Measurements from ENCODE around the gene EPS15. TPM values are rescaled to one million over a fixed set of nuclear protein-coding genes. Genes with fewer than 3 reads are reported as not detected.
A peak's percentile ranks its signal among the peaks of the same experiment; 100 is the strongest.
"Not testable (repeated sequence)": the region's sequence is repeated elsewhere in the genome, so short reads cannot be mapped to it uniquely, and the experiment has no call there.

EPS15 gene
- polyA plus RNA-seq, 1 donor = 28.7 TPM

DNA sequence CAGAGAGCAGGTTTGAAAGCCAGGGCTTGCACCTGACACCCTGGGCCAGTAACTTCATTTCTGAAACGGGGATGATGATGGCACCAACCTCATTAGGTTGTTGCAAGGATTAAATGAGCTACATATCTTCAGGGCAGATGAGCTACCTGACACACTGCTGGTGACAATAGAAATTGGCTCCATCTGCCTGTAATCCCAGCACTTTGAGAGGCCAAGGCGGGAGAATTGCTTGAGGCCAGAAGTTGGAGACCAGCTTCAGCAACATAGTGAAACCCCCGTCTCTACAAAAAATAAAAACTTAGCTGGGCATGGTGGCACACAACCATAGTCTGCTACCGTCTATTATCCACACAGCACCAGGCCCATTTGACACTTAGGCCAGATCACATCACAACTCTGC, 182.4 kb downstream of the EPS15 start:
- no peak for DNase-seq (ENCODE audit: low read depth)

DNA sequence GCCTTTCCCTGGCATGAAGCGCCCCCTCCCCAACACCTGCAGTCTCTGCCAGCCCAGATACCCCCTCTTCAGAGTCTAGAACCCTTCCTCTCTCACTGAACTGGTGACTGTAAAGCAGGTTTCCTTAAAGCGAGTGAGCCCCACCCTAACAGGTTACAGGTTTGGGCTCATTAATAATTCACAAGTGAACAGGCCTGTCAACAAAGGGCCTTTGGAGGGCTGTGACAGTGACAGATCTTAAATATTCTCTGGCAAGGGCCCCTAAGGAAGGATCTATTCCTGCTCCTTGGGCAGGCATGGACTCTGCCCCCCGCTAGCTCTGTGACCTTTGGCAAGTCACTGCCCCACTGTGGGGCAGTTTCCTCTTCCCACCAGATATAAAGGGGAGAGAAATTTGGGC, 183.1 kb downstream of the EPS15 start:
- no peak for DNase-seq (ENCODE audit: low read depth)

DNA sequence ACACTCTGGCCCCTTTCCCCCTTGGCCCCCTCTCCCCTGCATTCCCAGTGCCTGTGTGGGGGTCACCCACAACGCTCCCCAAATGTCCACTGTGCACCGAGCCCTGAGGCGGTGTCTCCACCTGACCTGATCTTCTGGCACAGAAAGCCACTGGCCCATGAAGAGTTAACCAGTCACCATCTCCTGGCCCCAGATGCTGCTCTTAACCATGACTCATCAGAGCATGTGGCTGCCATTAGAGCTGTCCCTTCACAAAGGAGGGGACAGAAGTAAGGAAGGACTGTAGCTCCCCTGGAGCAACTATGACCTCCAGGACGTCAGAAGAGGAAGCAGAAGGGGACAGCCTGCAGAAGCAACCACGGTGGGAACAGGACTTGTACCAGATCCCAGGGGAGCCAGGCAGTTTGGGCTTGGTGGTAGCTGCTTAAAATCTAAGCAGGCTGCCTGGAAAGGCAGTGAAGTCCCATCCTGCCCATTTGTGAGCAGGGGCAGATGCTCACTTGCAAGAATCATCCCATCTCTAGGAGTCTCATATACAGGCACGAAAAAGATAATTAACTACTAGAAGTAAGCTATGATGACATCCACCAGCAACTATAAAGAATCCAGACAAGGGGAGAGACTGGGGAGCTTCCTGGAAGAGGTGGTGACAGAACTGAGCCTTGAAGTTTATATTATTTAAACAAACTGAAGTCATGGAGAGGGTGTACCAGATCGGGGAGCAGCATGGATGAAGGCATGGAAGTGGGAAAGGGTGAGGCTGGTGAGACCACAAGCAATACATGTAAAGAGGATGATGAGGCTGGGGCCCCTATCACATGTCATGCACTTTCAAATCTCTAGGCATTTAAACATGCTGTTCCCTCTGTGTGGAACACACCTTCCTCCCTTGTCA, 187.6 kb downstream of the EPS15 start:
- peak; percentile 11 for DNase-seq (ENCODE audit: low read depth)

DNA sequence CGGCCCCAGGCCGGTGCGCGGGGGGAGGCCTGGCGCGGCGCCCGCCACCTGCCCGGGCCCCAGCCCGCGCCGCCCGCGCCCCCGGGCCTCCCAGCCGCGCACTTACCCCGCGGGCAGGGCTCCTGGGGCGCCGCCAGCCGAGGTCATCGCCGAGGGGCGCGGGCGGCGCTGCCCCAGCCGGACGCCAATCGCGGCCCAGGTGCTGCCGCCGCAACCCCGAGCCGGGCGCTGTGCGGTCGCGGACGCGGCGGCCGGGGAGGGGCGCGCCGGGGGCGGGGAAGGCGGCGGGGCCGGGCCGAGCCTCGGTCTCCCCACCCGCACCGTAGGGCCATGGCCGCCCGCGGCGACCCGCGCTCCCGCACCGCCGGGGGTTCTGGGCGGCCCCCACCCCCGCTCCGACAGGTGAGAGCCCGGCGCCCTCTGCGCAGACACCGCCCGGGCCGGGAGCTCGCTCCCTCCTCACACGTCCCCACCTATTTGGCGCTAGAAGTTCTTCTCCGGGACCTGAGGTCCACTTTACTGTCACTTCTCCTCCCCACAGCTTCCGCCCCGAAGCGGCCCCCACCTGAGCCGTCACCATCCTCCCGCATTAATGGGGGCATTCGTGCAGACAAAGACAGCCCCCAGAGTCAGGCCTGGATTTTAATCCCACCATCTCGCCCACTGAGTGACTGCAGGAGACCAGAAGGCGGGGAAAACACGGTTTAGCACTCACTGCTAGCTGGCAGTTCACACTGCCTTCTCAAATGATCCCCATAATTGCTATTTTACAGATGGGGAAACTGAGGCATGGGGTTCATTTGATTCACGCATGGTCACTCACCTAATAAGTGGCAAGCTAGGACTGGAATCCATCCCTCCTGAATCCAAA, 188.5 kb downstream of the EPS15 start, which contains the start of gene TTC39A:
TTC39A (minus strand) TSS at position 232 of the 871 bp plus-strand sequence; CDS start at position 147, 85 bp downstream.
- DNase-seq (ENCODE audit: low read depth) = no peak

DNA sequence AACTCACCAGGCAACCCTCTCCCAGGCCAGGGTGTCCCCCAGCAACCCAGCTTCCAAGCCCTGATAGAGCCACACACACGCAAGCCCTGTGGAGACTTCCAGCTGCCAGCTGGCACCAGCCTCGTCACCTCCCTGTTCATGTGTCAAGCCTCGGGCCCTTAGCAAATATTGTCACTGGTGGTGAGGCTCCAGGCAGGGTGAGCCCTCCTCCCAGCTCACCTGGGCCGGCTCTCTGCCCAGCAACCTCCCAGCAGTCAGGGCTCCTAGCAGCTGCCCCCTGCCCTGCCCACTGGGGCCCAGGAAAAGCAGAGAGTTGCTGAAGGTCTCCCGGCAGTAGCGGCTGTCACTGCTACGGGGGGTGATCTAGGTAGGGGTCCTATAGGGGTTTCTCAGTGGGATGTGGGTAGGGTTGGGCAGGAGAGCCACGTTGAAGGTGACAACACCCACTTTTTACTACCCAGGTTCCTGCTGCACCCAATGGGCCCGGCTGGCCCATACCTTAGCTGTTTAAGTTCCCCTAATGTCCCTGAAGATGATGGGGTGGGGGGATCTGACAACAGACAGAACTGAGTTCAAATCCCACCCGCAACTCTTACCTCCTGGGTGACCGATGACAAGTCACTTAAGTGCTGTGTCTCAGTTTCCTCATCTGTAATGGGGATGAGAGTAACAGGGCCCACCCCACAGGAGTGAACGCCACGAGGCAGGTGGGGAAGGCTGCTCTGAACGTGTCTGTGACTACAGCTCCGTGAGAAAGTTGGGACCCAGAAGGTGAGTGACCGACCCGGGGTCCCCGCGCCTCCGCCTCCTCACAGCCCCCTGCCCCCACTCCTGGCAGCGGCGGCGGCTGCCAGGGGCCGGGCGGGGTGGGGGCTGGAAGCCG, 189.4 kb downstream of the EPS15 start:
- DNase-seq (ENCODE audit: low read depth) = no peak

DNA sequence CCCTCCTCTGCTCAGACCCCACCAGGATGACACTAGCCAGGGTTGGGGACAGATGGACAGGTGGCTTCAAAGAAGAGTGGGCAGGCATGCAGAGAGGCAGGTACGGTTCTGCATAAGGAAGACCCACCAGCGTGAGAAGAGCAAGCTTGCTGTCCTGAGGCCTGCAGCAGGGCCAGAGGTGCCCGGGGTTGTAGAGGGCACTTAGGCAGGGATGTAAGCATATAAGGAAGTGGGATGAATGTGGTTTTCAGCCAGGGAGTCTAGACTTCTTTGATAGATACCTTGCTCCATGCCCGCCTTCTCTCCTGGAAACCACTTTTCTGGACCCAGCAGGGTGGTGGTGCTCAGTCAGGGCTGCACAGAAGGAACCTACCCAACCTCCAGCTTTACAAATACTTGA, 190.1 kb downstream of the EPS15 start:
- no peak for DNase-seq (ENCODE audit: low read depth)

DNA sequence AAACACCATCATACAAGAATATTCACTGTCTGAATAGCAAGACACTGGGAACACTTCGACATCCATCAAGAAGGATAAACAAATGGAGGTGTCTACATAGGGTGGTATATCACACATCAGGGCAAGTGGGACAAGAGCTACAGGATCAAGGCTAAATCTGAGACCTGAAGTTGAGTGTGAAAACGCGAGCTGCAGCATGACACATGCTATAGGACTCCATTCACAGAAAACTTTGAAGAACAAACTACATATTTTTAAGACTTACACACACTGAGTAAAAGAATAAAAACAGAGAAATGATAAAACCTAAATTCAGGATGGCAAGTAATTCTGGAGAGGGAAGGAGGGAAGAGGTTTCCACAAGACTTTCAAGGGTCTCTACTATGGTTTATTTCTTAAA, 190.8 kb downstream of the EPS15 start:
- no peak for DNase-seq (ENCODE audit: low read depth)

DNA sequence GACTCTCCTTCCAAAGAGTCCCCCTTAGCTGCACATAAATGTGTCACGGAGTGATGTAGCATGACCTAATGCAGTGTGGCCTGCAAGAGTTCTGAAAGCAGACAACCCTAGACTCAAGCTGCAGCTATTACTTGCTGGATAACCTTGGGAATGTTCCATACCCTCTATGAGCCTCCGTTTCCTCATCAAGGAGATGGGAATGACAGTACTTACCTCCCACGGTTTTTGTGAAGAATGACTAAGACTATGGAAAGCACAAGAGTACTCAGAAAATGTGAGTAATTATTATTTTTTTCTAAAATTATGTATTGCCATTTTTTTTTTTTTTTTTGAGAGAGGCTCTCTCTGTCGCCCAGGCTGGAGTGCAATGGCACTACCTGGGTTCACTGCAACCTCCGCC, 191.7 kb downstream of the EPS15 start:
- no peak for DNase-seq (ENCODE audit: low read depth)

DNA sequence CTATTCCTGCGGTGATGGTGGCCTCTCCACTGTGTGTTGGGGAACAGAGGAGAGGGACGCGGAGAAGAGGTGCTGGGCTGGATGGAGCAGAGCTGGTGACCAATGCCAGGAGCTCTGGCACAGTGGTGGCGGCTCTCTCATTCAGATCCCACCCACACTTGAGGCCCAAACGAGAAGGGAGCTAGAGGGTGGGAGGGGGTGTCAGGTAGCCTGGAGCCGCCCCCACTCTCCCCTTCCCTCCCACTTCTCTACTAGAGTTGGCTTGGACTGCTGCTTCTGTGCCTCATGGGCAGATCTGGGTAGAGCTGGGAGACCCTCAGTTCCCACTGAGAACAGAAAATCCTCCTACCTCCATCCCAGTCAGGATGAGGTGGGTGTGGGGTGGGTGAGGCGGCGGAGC, 192.2 kb downstream of the EPS15 start:
- no peak for DNase-seq (ENCODE audit: low read depth)

DNA sequence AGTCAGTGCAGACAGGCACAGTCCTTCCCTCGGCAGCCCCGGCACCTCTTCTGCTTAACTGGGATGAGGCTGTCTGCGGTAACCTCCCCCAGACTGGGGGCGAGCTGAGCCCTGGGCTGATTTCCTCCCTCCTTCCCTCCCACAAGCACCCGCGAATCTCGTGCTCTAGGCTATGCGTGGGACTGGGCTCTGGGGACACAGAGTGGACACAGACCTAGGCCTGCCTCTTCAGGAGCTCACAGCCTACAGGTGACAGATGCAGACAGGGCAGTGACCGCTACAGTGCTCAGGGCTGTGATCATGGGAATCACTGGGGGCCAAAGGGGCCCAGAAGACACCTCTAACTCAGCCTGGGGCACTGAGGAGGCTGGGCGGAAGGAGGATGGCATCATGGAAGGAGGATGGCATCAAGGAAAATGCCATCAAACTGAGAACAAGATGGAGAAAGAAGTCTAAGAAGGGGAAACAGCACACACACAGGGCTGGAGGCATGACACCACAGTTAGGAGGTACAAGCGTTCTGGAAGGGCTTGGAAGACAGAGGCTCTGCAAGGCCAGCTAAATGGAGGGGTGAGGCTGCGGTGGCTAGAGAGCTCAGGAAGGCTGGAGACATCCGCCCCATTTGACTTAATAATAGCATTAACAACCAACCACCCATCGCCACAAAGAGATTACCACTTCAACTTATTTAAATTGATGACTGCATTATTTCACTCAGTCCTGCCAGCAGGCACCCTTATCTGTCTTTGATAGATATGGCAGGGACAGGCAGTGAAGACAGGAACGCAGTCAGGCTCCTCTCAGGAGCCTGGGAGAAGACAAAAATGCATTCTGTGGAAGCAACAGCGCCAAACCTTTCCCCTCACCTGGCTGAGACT, 192.9 kb downstream of the EPS15 start:
- no peak for DNase-seq (ENCODE audit: low read depth)

DNA sequence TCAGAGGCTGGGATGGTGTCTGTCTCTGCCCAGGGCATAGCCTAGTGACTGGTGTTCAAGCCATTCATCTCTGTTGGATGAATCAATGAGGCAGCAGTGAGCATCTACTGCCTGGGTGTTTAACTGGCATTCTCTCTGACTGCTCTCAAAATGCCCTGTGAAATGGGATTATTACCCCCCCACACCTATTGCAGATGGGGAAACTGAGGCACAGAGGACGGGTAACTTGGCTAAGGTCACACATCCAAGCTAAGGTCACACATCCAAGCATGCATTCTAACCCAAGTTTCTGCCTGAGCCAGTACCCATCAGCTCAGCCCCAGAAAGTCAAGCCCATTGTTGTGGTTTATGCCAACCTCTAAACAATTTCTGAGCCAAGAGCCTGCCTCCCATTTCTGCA, 193.7 kb downstream of the EPS15 start:
- DNase-seq (ENCODE audit: low read depth) = no peak

DNA sequence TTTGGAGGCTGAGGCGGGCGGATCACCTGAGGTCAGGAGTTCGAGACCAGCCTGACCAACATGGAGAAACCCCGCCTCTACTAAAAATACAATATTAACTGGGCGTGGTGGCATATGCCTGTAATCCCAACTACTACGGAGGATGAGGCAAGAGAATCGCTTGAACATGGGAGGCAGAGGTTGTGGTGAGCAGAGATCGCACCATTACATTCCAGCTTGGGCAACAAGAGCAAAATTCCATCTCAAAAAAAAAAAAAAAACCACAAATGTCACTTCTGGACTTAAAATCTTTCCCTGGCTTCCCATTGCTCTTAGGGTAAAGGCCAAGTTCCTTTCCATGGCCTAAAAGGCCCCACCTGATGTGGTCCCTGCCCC, 194.1 kb downstream of the EPS15 start:
- not testable (repeated sequence) for DNase-seq (ENCODE audit: low read depth)

DNA sequence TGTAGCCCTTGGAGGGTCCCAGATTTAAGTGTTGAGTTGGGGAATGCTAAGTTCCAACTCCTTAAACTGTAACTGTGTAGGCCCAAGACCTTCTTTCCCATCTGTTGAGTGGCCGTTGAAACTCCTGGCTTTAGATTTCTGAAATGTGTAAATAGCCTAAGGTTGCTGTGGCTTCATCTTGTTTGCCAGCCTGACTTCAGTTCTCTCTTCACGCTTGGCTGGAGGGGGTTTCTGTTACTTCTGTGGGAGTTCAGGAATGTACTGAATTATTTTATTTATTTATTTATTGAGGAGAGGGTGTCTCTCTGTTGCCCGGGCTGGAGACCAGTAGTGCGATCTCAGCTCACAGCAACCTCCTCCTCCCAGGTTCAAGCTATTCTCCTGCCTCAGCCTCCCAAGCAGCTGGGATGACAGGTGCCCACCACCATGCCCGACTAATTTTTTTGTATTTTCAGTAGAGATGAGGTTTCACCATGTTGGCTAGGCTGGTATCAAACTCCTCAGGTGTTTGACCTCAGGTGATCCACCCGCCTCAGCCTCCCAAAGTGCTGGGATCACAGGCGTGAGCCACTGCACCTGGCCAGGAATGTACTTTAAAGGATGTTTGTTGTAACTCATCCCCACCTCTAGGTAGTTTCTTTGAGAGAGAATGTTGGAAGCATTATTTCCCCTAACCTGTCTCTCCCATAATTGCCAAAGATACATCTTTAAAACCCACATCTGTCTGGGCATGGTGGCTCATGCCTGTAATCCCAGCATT, 194.6 kb downstream of the EPS15 start:
- no peak for DNase-seq (ENCODE audit: low read depth)

DNA sequence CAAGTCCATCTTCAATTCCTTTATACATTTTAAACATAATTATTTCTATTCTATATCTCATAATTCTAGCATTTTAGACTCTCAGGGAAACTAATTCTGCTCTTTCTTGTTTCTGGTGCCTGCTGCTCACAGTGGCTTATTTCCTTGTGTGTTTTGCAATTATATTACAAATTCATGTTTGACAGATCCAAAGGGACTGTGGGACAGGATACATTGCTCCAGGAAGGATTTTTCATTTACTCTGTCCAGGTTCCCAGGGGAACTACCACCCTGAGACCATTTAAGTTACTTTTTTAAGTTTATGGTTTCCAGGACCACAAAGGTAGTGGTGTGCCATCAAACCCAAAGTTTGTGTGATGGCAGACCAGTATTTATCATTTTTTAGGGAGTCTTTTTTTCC, 195.3 kb downstream of the EPS15 start:
- DNase-seq (ENCODE audit: low read depth) = no peak

DNA sequence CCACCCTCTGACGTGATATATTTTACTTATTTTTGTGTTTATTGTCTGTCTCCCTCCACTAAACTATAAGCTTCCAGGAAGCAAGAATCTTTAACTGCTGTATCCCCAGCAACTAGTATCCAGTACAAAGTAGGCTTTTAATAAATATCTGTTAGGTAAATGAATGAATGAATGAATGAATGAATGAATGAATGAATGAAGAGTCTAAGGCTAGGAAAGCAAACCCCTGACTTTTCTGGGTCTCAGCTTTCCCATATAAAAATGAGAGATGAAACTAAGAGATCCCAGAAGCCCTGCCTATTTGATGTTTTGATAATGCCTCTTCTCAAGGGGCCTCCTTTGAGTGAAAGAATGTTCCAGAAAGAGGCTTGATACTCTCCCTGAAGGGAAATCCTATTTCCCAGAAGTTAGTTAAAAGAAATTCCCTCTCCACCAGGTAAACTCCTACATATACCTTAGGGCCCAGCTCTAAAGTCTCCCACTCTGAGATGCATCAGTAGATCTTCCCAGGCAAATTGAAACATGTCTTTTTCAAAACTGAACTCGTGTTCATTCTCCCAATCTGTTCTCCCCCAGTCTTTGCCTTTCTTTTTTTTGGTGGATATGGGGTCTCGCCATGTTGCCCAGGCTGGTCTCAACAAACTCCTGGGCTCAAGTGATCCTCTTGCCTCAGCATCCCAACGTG, 196.5 kb downstream of the EPS15 start:
- no peak for DNase-seq (ENCODE audit: low read depth)

DNA sequence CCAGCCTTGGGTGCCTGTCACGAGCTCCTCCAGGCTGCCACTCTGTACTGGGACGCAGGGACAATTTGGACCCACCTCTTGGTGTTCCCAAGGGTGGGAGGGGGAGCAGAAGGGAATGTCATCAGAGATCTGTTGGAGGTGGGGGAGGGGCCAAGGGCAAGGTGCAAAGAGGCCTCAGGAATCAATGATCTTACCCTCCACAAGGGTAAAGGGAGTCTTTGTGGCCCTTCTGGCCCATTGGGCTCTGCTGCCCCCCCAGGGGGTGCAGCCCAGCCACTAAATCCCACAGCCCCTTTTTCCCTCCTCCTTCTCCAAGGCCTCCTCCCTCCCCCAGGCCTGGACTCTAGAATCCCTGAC, 197.2 kb downstream of the EPS15 start:
- DNase-seq (ENCODE audit: low read depth) = no peak

DNA sequence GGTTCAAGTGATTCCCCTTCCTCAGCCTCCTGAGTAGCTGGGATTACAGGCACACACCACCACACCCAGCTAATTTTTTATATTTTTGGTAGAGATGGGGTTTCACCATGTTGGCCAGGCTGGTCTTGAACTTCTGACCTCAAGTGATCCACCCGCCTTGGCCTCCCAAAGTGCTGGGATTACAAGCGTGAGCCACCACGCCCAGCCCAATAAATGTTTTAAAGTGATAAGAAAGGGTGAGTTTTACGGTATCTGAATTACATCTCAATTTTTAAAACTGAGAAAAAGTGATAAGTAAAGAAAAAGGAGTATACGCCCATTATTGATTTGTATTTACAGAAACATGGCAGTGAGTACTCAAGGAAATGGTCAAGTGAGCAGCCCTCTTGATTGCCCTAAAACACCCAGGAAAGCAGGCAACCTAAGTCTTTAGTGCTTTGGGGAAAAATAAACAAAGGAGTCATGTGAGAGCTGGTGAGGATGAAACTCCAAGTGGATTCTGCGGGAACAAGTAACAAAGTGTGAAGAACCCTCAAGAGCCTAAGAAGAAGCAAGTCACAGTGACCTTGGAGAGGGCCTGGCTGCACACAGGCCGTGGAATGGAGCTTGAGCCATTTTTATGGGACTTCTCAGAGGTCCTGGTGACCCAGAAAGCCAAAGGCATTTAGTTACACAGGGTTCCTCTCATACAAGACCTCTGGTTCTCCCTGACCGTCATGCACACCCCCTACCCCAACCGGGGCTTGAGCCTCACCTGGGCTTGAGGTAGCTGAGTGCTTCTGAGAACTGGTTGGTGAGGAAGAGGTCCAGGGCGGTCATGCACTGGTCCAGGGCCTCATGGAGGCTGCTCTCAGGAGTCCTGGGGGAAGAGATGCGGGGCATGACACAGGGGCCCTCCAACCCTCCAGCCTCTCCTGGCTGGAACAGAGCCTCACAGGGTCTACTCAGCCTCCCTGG, 197.8 kb downstream of the EPS15 start:
- DNase-seq (ENCODE audit: low read depth) = no peak

DNA sequence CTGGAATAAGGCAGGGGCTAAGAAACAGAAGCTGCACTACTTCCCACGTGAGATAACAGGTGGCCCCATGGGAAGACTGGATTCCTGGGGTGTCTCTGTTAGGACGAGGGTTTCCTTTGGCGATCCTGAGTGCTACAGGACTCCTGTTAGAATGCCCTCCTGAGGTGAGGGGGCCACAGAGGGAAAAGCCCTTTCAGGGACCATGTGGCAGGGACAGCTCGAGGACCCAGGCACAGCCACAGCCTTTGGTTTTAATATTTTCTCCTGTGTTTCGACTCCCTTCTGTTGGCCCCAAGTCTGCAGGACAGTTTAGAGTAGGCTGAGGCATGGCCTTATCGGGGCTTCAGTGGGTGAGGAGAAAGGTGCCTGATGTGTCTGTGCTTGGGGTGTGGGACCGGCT, 201.3 kb downstream of the EPS15 start:
- no peak for DNase-seq (ENCODE audit: low read depth)

DNA sequence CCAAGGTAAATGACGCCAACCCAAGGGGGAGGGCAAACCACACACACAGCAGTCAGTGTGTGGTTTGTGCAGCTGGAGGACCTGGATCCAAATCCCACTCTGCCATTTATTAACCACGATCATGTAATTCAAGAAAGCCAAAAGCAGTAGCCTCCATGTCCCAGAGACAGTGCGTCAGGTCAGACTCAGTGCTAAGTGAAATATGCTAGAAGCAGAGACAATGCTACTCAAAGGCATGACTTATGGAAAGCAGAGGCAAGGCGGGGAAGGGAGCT, 202.3 kb downstream of the EPS15 start:
- DNase-seq (ENCODE audit: low read depth) = no peak

Measured in forelimb muscle (tissue), 1 donor.